DOHH2 (cell line): ENCODE results near the gene POLR1H.
A peak's percentile ranks its signal among the peaks of the same experiment; 100 is the strongest.

Experiments used
- H3F3A ChIP-seq: fragments of 200-600 bp; sonication (generic), shearing (Covaris generic); 2 replicates; pipeline ENCODE4 v1.6.0; 2016; ENCODE audit warnings: antibody characterized with exemption, mild to moderate bottlenecking; ENCODE audit not compliant: control insufficient read depth, insufficient read depth
- H3K27ac ChIP-seq: fragments of 200-600 bp; sonication (generic); 2 replicates; pipeline ENCODE4 v1.5.1; 2014; ENCODE audit warnings: low read depth, mild to moderate bottlenecking, low read length, moderate library complexity
- H3K27me3 ChIP-seq: fragments of 200-600 bp; sonication (generic); 2 replicates; pipeline ENCODE4 v1.6.1; 2014; ENCODE audit warnings: mild to moderate bottlenecking, low read length, mixed read lengths; ENCODE audit not compliant: control insufficient read depth
- H3K36me3 ChIP-seq: fragments of 200-600 bp; sonication (generic); 2 replicates; pipeline ENCODE4 v1.6.1; 2014; ENCODE audit warnings: mild to moderate bottlenecking, low read length, moderate library complexity, mixed read lengths; ENCODE audit not compliant: control insufficient read depth
- H3K4me1 ChIP-seq: fragments of 200-600 bp; sonication (generic); 2 replicates; pipeline ENCODE4 v1.6.1; 2014; ENCODE audit warnings: mild to moderate bottlenecking, low read length, mixed read lengths; ENCODE audit not compliant: control insufficient read depth
- H3K4me2 ChIP-seq: fragments of 200-600 bp; sonication (generic); 2 replicates; pipeline ENCODE4 v1.6.0; 2014; ENCODE audit warnings: mild to moderate bottlenecking, low read length, moderate library complexity
- H3K4me3 ChIP-seq: fragments of 200-600 bp; sonication (generic); 2 replicates; pipeline ENCODE4 v1.5.1; 2014; ENCODE audit warnings: mild to moderate bottlenecking, low read length, mixed read lengths
- H3K79me2 ChIP-seq: fragments of 200-600 bp; sonication (generic); 2 replicates; pipeline ENCODE4 v1.6.1; 2014; ENCODE audit warnings: mild to moderate bottlenecking, low read length, mixed read lengths; ENCODE audit not compliant: control insufficient read depth
- H3K9me2 ChIP-seq: fragments of 200-600 bp; sonication (generic); replicated peaks from 2 replicates; pipeline ENCODE4 v1.6.1; 2014; ENCODE audit warnings: mild to moderate bottlenecking, low read length, mixed read lengths; ENCODE audit not compliant: control insufficient read depth
- H3K9me3 ChIP-seq: fragments of 200-600 bp; sonication (generic); 2 replicates; pipeline ENCODE4 v1.6.1; 2014; ENCODE audit warnings: antibody characterized with exemption, low read length, mixed read lengths; ENCODE audit not compliant: control insufficient read depth, insufficient read depth
- H4K20me1 ChIP-seq: fragments of 200-600 bp; sonication (generic); 2 replicates; pipeline ENCODE4 v1.6.0; 2014; ENCODE audit warnings: low read depth, mild to moderate bottlenecking, antibody characterized with exemption, low read length, moderate library complexity; ENCODE audit not compliant: control insufficient read depth, insufficient read depth
- CTCF ChIP-seq: fragments of 200-600 bp; sonication (generic); IDR thresholded peaks from one replicate; pipeline ENCODE4 v1.5.1; 2014; ENCODE audit warnings: antibody characterized with exemption, mild to moderate bottlenecking, low read depth, low read length; ENCODE audit not compliant: poor library complexity, severe bottlenecking
- EZH2phosphoT487 ChIP-seq: fragments of 200-600 bp; sonication (generic); IDR thresholded peaks from 2 replicates; pipeline ENCODE4 v1.6.1; 2017; ENCODE audit warnings: borderline replicate concordance, mild to moderate bottlenecking, antibody characterized with exemption, low read length, moderate library complexity, mixed read lengths

Gene POLR1H

DNA sequence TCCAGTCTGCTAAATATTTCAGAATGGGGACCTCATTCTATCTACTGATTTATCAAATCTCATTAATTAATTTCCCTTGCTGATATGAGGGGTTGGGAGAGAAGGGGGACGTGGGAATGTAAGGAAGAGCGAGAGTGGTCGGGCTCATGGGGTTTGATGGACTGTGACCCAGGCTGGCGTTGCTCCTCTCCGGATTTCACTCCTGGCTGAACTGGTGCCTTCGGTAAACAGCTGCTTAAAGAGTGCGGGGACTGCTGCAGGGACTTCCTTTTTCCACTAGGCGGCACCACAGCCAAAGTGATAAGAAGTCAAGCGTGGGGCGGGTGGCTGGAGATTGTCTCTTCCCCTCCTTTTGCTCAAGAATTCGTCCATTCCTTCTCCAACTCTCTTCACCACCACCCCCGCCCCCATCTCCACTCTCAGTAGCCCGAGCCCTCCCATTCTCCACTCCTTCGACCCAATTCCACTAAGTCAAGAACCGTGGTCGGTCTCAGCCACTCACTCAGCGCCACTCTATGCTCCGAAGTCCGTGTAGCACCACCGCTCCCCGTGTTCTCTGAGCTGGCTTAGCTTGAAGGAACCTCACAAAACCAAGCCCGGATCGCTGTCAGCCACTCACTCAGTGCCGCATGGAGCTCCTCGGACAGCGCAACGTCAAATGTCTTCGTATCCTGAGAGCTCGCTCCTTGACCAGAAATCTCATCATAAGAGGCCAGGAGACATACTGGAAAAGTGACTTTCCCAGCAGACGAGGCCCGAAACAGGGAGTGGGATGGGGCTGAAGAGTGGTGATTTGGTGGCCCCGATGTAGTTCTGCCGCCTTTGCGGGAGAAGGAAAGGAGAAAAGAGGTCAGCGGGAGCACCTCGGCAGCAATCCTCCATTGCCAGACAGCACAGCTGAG, 42.2 kb downstream of the POLR1H start:
- Histone ChIP-seq H3K27me3 (peaks cover 64% of the 10 kb centered on the region), H3K4me2 (peak overlapping the region; percentile 75), H3K9me2 (no peaks in the 10 kb centered on the region), H3K79me2 (no peaks in the 10 kb centered on the region), H3K36me3 (no peaks in the 10 kb centered on the region), H4K20me1 (no peaks in the 10 kb centered on the region), H3F3A (peaks cover 4% of the 10 kb centered on the region; the same call in 1 of the 2 replicates), H3K4me3 (peak overlapping the region; percentile 55), H3K9me3 (no peaks in the 10 kb centered on the region), H3K27ac (no peak overlapping the region), H3K4me1 (peaks cover 31% of the 10 kb centered on the region)
- TF ChIP-seq CTCF = peak; percentile 88
- TF ChIP-seq EZH2phosphoT487 = no peak

- TF ChIP-seq CTCF (no peak), EZH2phosphoT487 (no peak)
- Histone ChIP-seq H4K20me1 (no peaks in the 10 kb centered on the region), H3K4me3 (no peak overlapping the region), H3F3A (peaks cover 4% of the 10 kb centered on the region; the same call in 1 of the 2 replicates), H3K9me3 (no peaks in the 10 kb centered on the region), H3K36me3 (no peaks in the 10 kb centered on the region), H3K4me1 (peaks cover 31% of the 10 kb centered on the region), H3K9me2 (no peaks in the 10 kb centered on the region), H3K27me3 (peaks cover 60% of the 10 kb centered on the region), H3K4me2 (peak overlapping the region; percentile 75; the same call in 1 of the 2 replicates), H3K79me2 (no peaks in the 10 kb centered on the region), H3K27ac (no peak overlapping the region)
Observed at GRCh38 chr6:30103872-30104179, 42.8 kb downstream of the POLR1H start.

DNA sequence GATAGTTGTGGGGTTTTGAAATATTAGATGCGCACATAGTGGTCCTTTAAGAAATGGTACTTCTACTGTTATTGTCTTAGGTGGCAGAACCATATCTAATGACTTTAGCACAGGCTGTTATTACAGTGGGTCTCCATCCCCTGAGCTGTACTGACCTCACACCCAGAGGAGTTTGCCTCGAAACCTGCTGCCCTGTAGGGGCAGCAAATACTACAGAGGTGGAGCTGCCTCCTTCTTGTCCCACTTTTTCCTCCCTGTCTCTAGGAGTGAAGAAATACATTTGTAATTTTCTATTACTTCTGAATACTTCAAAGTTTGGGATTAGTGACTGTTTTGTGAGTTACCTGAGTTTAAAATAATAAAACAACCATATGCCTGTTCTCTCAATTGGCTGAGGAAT, 43.6 kb downstream of the POLR1H start:
- H3K4me3 ChIP-seq = no peak overlapping the region
- H3F3A ChIP-seq = peaks cover 4% of the 10 kb centered on the region; the same call in 1 of the 2 replicates
- no peaks in the 10 kb centered on the region for H3K79me2 ChIP-seq
- peaks cover 31% of the 10 kb centered on the region for H3K4me1 ChIP-seq
- H4K20me1 ChIP-seq = no peaks in the 10 kb centered on the region
- H3K4me2 ChIP-seq = no peak overlapping the region
- TF ChIP-seq CTCF (no peak), EZH2phosphoT487 (no peak)
- no peaks in the 10 kb centered on the region for H3K9me2 ChIP-seq
- no peak overlapping the region for H3K27ac ChIP-seq
- H3K9me3 ChIP-seq = no peaks in the 10 kb centered on the region
- H3K36me3 ChIP-seq = no peaks in the 10 kb centered on the region
- H3K27me3 ChIP-seq = peaks cover 57% of the 10 kb centered on the region
